ENCODE measurements around the gene AGRN.

DNA sequence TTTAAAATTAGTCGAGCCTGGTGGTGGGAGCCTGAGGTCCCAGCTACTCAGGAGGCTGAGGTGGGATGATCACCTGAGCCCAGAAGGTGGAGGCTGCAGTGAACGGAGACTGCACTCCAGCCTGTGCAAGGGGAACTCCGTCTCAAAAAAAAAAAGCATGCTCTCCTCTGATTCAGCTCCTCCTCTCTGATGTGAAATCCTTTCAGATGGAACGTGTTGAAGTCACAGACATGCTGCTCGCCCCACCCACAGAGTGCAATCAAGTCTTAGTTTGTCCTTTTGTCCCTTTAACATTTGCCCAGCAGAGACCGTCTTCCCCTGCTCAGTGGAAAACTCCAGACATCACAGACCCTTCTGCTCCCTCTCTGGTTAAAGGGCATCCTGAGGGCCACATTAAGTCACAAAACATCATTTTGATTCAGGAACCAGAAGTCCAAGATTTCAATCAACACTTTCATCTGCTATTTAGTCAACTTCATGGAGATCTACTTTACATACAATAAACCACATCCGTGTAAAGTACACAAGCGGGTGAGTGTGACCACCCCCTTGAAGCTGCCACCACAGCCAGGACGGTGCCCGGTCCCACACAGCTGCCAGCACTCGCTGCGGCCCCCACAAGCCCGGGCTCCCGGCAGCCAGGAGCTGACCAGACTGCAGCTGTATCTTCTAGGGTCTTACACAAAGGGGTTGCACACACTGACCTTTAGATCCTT is 73.1 kb downstream of the AGRN start:
- no peak for TF ChIP-seq CTCF (IDR thresholded peaks at IDR 0.05)
- TF ChIP-seq POLR2A (IDR thresholded peaks at IDR 0.05; ENCODE audit: low read depth): no peak
- TF ChIP-seq POLR2AphosphoS5 (IDR thresholded peaks at IDR 0.05): no peak
- TF ChIP-seq EP300 (IDR thresholded peaks at IDR 0.05): no peak

All from esophagus muscularis mucosa (tissue), 4 donors.